K562 (cell line): ENCODE data around the gene IRF1. TPM values are rescaled to one million over a fixed set of nuclear protein-coding genes. Genes with fewer than 3 reads are reported as not detected.

Experiments used
- ATAC-seq: fragments of 200-7000 bp; cut with Tn5 transposase; 3 replicates; pipeline ENCODE4 v1.9.1; 2020; ENCODE audit warnings: moderate library complexity
- BruUV-seq: library from RNA; stranded (reverse); fragments of 400-500 nt; replicated peaks from 2 replicates; lab custom pipeline; 2021; lab: Mats Ljungman, UMichigan
- CTCF ChIA-PET: fragments of 300-600 bp; formaldehyde crosslinking; extraction: SDS; loops from one replicate; lab custom pipeline; 2021; ENCODE audit warnings: low intra/inter-chr PET ratio; lab: Yijun Ruan, JAX
- POLR2A ChIA-PET: fragments of 300-600, 350-650 bp; sonication (Branson Sonifier 250); formaldehyde crosslinking; extraction: SDS; loops from one replicate; lab custom pipeline; 2021; ENCODE audit warnings: antibody characterized with exemption, inconsistent platforms; lab: Yijun Ruan, JAX
- DNase-seq, 4 experiments: peaks; one replicate each; pipeline versions ENCODE4 v3.0.0 to v3.0.0-alpha.2; 2011 to 2018; ENCODE audit warnings: low spot score in 3 of 4, mixed read lengths in 3 of 4; ENCODE audit errors: extremely low read depth in 1 of 4
- FAIRE-seq: peaks from 2 replicates; lab custom pipeline; 2011; peaks lifted over from hg19 to GRCh38; lab: Jason Lieb, UNC
- H2AFZ ChIP-seq: 2 replicates; pipeline ENCODE4 v1.6.0; 2011; ENCODE audit warnings: low read depth, low read length, control low read depth, inconsistent platforms
- H3K27ac ChIP-seq: fragments of 200-600 bp; 3 replicates; pipeline ENCODE4 v1.8.0; 2011; ENCODE audit warnings: low read depth, mild to moderate bottlenecking, control low read depth, inconsistent platforms, low read length, moderate library complexity, mixed read lengths; ENCODE audit errors: extremely low read depth
- H3K27me3 ChIP-seq, 2 experiments: fragments of 300-600 bp in 1 of 2; 2 replicates in 1 of 2; 3 replicates in 1 of 2; pipeline versions ENCODE4 v1.6.0 to v1.8.0; 2011; ENCODE audit warnings: inconsistent platforms in 2 of 2, low read length in 2 of 2, mild to moderate bottlenecking in 1 of 2, mixed read lengths in 1 of 2, moderate library complexity in 1 of 2; ENCODE audit not compliant: control insufficient read depth in 2 of 2, insufficient read depth in 2 of 2
- H3K36me3 ChIP-seq: fragments of 300-600 bp; 3 replicates; pipeline ENCODE4 v1.8.0; 2011; ENCODE audit warnings: mild to moderate bottlenecking, low read length, inconsistent platforms; ENCODE audit not compliant: control insufficient read depth, insufficient read depth
- H3K4me1 ChIP-seq, 2 experiments: fragments of 200-600 bp in 1 of 2; replicated peaks in 1 of 2; 2 replicates in 1 of 2; 3 replicates in 1 of 2; pipeline versions ENCODE4 v1.5.1 to v1.8.0; 2011; ENCODE audit warnings: inconsistent platforms in 2 of 2, low read length in 2 of 2, mild to moderate bottlenecking in 1 of 2, mixed read lengths in 1 of 2, moderate library complexity in 1 of 2; ENCODE audit not compliant: control insufficient read depth in 2 of 2, insufficient read depth in 2 of 2
- H3K4me2 ChIP-seq: 2 replicates; pipeline ENCODE4 v1.6.1; 2011; ENCODE audit warnings: low read length, control low read depth, inconsistent platforms, mixed read lengths; ENCODE audit not compliant: insufficient read depth
- H3K4me3 ChIP-seq: fragments of 200-600 bp; sonication (generic), shearing (Covaris generic); 2 replicates; pipeline ENCODE4 v1.5.1; 2016; ENCODE audit warnings: control low read depth, inconsistent platforms
- H3K79me2 ChIP-seq: fragments of 200-600 bp; 3 replicates; pipeline ENCODE4 v1.8.0; 2011; ENCODE audit warnings: low read length, inconsistent platforms; ENCODE audit not compliant: control insufficient read depth, insufficient read depth
- H3K9ac ChIP-seq, 2 experiments: 2 replicates each; pipeline versions ENCODE4 v1.6.0 to v1.6.1; 2011; ENCODE audit warnings: low read depth in 2 of 2, low read length in 2 of 2, control low read depth in 1 of 2, inconsistent platforms in 1 of 2, mild to moderate bottlenecking in 1 of 2, mixed read lengths in 1 of 2; ENCODE audit not compliant: insufficient read depth in 1 of 2
- H3K9me1 ChIP-seq: one replicate; pipeline ENCODE4 v1.6.0; 2011; ENCODE audit warnings: inconsistent platforms, mild to moderate bottlenecking, low read length, moderate library complexity; ENCODE audit not compliant: control insufficient read depth, insufficient read depth
- H3K9me3 ChIP-seq: replicated peaks from 2 replicates; pipeline ENCODE4 v1.5.1; 2011; ENCODE audit warnings: low read depth, low read length, inconsistent platforms; ENCODE audit not compliant: control insufficient read depth, insufficient read depth
- H4K20me1 ChIP-seq: replicated peaks from 2 replicates; pipeline ENCODE4 v1.6.1; 2011; ENCODE audit warnings: low read length, inconsistent platforms, mixed read lengths; ENCODE audit not compliant: control insufficient read depth, insufficient read depth
- FOXJ2 ChIP-seq: fragments of 200-800 bp; sonication (Bioruptor generic); IDR thresholded peaks from 2 replicates; pipeline ENCODE4 v1.6.1; 2016; ENCODE audit warnings: missing genetic modification characterization, missing compliant biosample characterization
- FOXK1 ChIP-seq: sonication (generic); formaldehyde crosslinking; IDR thresholded peaks from 2 replicates; pipeline ENCODE4 v1.8.0; 2022; ENCODE audit warnings: missing genetic modification reagents, mild to moderate bottlenecking, borderline replicate concordance
- HNRNPL ChIP-seq: fragments of 200-400 bp; formaldehyde crosslinking; IDR thresholded peaks from 2 replicates; pipeline ENCODE4 v1.6.1; 2017; ENCODE audit warnings: low read depth, mild to moderate bottlenecking, low read length
- TFAP4 ChIP-seq: sonication (generic); formaldehyde crosslinking; IDR thresholded peaks from 2 replicates; pipeline ENCODE4 v1.8.0; 2022; ENCODE audit warnings: missing genetic modification reagents, mild to moderate bottlenecking, moderate library complexity, borderline replicate concordance
- ZKSCAN1 ChIP-seq: fragments of 150-350 bp; IDR thresholded peaks from 2 replicates; pipeline ENCODE4 v1.6.1; 2016; ENCODE audit warnings: low read depth, low read length
- WGBS: fragments of 100-300 bp; shearing (Covaris generic); methylation state at CpG from one replicate; pipeline ENCODE4 v1.1.6; 2016; ENCODE audit warnings: low coverage, mixed read lengths; ENCODE audit not compliant: insufficient coverage; ENCODE audit errors: missing lambda C conversion rate; 5-methylcytosine and 5-hydroxymethylcytosine counted together
- in situ Hi-C: fragments of 300-500 bp; cut with MboI; formaldehyde crosslinking; loops from 4 replicates; pipeline ENCODE4 v1.15.0; 2018; ENCODE audit warnings: inconsistent platforms, mixed read lengths
- intact Hi-C: fragments of 100-400 bp; cut with micrococcal nuclease; formaldehyde crosslinking; loops from 2 replicates; pipeline ENCODE4 v1.14.2; 2022
- polyA plus RNA-seq, 8 experiments: library from polyadenylated mRNA; depleted of rRNA in 4 of 8; stranded (reverse) in 5 of 8; unstranded in 3 of 8; fragments of >200 nt; fragmentation: Nextera tagmentation in 2 of 8; fragmentation: Illumina TruSeq in 1 of 8; extraction: Ambion mirVana in 2 of 8; extraction: Trizol in 1 of 8; gene quantifications; 2 replicates each; pipeline versions ENCODE4 v1.2.1 to v1.2.3, GENCODE V29; 2011 to 2014; ENCODE audit warnings: inconsistent platforms in 1 of 8, missing spikeins in 1 of 8
- total RNA-seq, 7 experiments: library from RNA; depleted of rRNA in 6 of 7; stranded (reverse); fragments of >200 nt in 6 of 7; fragmentation: Illumina TruSeq in 2 of 7; extraction: Trizol in 2 of 7; gene quantifications; 2 replicates each; pipeline versions ENCODE4 v1.2.1 to v1.2.3, GENCODE V29; 2011 to 2021; ENCODE audit warnings: low replicate concordance in 1 of 7

IRF1 gene
- total and polyA plus RNA-seq, 9 of the 15 experiments (the other 6 are each of a cell fraction or from before 2014, with no cell fraction given), result 1.1 to 12.3 (median 5.9) TPM

DNA sequence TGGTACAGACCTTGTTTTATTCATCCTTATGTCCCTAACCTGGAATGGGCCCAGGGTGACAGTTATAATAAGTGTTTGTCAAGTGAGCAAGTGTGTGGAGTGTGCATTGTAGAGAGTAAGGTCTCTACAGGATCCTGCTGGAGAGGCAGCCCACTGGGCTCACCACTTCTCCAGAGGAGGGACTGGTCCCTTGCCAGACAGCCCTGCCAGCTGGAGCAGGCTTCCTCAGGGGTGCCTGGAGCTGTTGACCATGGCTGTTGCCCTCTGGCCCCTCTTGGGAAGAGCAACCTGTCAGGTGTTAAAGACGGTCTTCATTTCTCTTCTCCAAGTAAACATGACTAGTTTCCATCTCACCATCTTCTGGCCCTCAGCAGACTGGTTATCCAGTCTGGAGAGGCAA, 20.0 kb downstream of the IRF1 start:
- FAIRE-seq (no peak), ATAC-seq (no peak), DNase-seq (no peak)
- no peaks in the 10 kb centered on the region for H4K20me1 ChIP-seq
- intact Hi-C loops, result no loop called here
- TF ChIP-seq ZKSCAN1, result no peak
- no peak for TF ChIP-seq FOXK1 (CRISPR knock-in tag)
- TF ChIP-seq HNRNPL, result no peak
- no peaks in the 10 kb centered on the region for H3K9me3 ChIP-seq
- 20% methylated on average over 1 of the region's 1 CpG for WGBS
- no peaks in the 10 kb centered on the region for H3K79me2 ChIP-seq
- no peak overlapping the region for H2AFZ ChIP-seq
- no peak overlapping the region for H3K4me2 ChIP-seq
- BruUV-seq, result no TSS peak
- POLR2A ChIA-PET, result interaction anchor here (1.6 to 4.0 kb wide), 5 partner anchors 10 to 43 kb away, joined by 3 to 40 read pairs (median 11); partner anchors contain the start of gene IRF1
- no peak overlapping the region for H3K9ac ChIP-seq
- H3K4me1 ChIP-seq, result peaks cover 17 to 24% of the 10 kb centered on the region in 2 experiments
- H3K4me3 ChIP-seq, result no peak overlapping the region
- H3K9me1 ChIP-seq, result no peaks in the 10 kb centered on the region
- in situ Hi-C loops, result no loop called here
- no peaks in the 10 kb centered on the region for H3K36me3 ChIP-seq
- CTCF ChIA-PET, result no interaction called here
- H3K27ac ChIP-seq, result no peak overlapping the region
- no peaks in the 10 kb centered on the region for H3K27me3 ChIP-seq

DNA sequence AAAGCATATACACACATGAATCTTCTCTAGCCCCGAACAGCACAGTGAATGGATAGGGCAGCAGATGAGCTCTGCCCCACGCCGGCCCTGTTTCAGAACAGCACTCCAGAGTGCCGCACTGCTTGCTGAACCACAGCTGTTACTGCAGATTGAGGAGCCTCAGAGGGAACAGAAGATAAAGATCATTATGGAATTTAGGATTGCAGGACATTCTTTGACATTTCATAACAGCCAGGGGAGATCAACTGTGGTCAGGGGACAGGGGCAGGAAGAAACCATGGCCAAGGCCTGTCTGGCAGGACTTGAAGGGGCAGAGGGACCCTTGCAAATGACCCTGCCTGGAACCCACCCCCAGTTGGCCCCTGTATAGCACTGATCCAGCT, 20.6 kb downstream of the IRF1 start:
- in situ Hi-C loops, result no loop called here
- FAIRE-seq, result no peak
- 57% methylated on average over 4 of the region's 4 CpGs for WGBS

More for the DNA sequence above, 20.6 kb downstream of the IRF1 start:
- Histone ChIP-seq H3K4me2 (no peak overlapping the region), H3K79me2 (no peaks in the 10 kb centered on the region), H3K4me3 (no peak overlapping the region), H3K27ac (no peak overlapping the region)
- DNase-seq, result no peak
- no TSS peak for BruUV-seq
- TF ChIP-seq FOXJ2 (no peak), TFAP4 (CRISPR knock-in tag) (peak; percentile 14; the same call in 1 of the 2 replicates)
- TF ChIP-seq, all 486 proteins: peak for 1
- Histone ChIP-seq H3K9me1 (no peaks in the 10 kb centered on the region), H3K36me3 (no peaks in the 10 kb centered on the region), H2AFZ (no peak overlapping the region), H3K4me1 (peaks cover 20 to 24% of the 10 kb centered on the region in 2 experiments), H4K20me1 (no peaks in the 10 kb centered on the region), H3K27me3 (no peaks in the 10 kb centered on the region), H3K9me3 (no peaks in the 10 kb centered on the region), H3K9ac (peak overlapping the region in 1 of 2 experiments; percentile 13; a peak in 1 of 4 replicates)
- ChIA-PET CTCF (no interaction called here), POLR2A (interaction anchor here (0.8 to 4.0 kb wide), 7 partner anchors 11 to 64 kb away, joined by 3 to 40 read pairs (median 9); partner anchors contain the start of gene IRF1)
- 0 out of 3 replicates have a peak, but pooled peaks have one; percentile 10 for ATAC-seq
- intact Hi-C loops, result no loop called here
